Trophoblast cell (in vitro differentiated cells and primary cell): Measurements from ENCODE around the gene FKBP7.
"Not testable (repeated sequence)": the region's sequence is repeated elsewhere in the genome, so short reads cannot be mapped to it uniquely, and the experiment has no call there.

Experiments
- DNase-seq, 2 donors: peaks; one replicate each; pipeline ENCODE4 v3.0.0-alpha.2; 2016
- H2AFZ ChIP-seq: 2 replicates; pipeline ENCODE4 v1.6.1; 2013; ENCODE audit warnings: low read length, moderate library complexity, mild to moderate bottlenecking; ENCODE audit not compliant: insufficient read depth, poor library complexity
- H2AK5ac ChIP-seq: 2 replicates; pipeline ENCODE4 v1.6.1; 2013; ENCODE audit warnings: mild to moderate bottlenecking, low read length
- H2BK120ac ChIP-seq: 2 replicates; pipeline ENCODE4 v1.6.1; 2013; ENCODE audit warnings: low read length, mild to moderate bottlenecking, moderate library complexity; ENCODE audit not compliant: insufficient read depth, poor library complexity
- H2BK12ac ChIP-seq: 2 replicates; pipeline ENCODE4 v1.6.1; 2013; ENCODE audit warnings: mild to moderate bottlenecking, low read length, moderate library complexity
- H2BK5ac ChIP-seq: 2 replicates; pipeline ENCODE4 v1.6.1; 2013; ENCODE audit warnings: low read length, low read depth, moderate library complexity, mild to moderate bottlenecking; ENCODE audit not compliant: poor library complexity
- H3K14ac ChIP-seq: 2 replicates; pipeline ENCODE4 v1.6.1; 2013; ENCODE audit warnings: mild to moderate bottlenecking, low read length
- H3K18ac ChIP-seq: 2 replicates; pipeline ENCODE4 v1.6.1; 2013; ENCODE audit warnings: mild to moderate bottlenecking, low read length
- H3K23ac ChIP-seq: 2 replicates; pipeline ENCODE4 v1.6.1; 2013; ENCODE audit warnings: low read length
- H3K27ac ChIP-seq: 2 replicates; pipeline ENCODE4 v1.5.1; 2013; ENCODE audit warnings: low read depth, mild to moderate bottlenecking, inconsistent platforms, low read length, moderate library complexity
- H3K27me3 ChIP-seq: 2 replicates; pipeline ENCODE4 v1.6.1; 2013; ENCODE audit warnings: inconsistent platforms, mild to moderate bottlenecking, low read length, moderate library complexity; ENCODE audit not compliant: insufficient read depth
- H3K36me3 ChIP-seq, 2 experiments: 1 replicate in 1 of 2; 2 replicates in 1 of 2; pipeline ENCODE4 v1.6.1; 2013; ENCODE audit warnings: low read length in 2 of 2, mild to moderate bottlenecking in 2 of 2, moderate library complexity in 1 of 2; ENCODE audit not compliant: insufficient read depth in 2 of 2, control insufficient read depth in 1 of 2
- H3K4ac ChIP-seq: 2 replicates; pipeline ENCODE4 v1.6.1; 2013; ENCODE audit warnings: low read depth, mild to moderate bottlenecking, low read length, moderate library complexity
- H3K4me1 ChIP-seq, 2 experiments: 1 replicate in 1 of 2; 2 replicates in 1 of 2; pipeline ENCODE4 v1.6.1; 2013; ENCODE audit warnings: low read length in 2 of 2, mild to moderate bottlenecking in 2 of 2, moderate library complexity in 1 of 2; ENCODE audit not compliant: insufficient read depth in 2 of 2, control insufficient read depth in 1 of 2
- H3K4me2 ChIP-seq: 2 replicates; pipeline ENCODE4 v1.6.1; 2013; ENCODE audit warnings: inconsistent platforms, mild to moderate bottlenecking, low read length, moderate library complexity
- H3K4me3 ChIP-seq: 2 replicates; pipeline ENCODE4 v1.5.1; 2013; ENCODE audit warnings: mild to moderate bottlenecking, low read depth, low read length, inconsistent platforms
- H3K79me1 ChIP-seq: one replicate; pipeline ENCODE4 v1.6.1; 2013; ENCODE audit warnings: low read length
- H3K79me2 ChIP-seq: 2 replicates; pipeline ENCODE4 v1.6.1; 2013; ENCODE audit warnings: low read length, mild to moderate bottlenecking; ENCODE audit not compliant: control insufficient read depth, insufficient read depth, poor library complexity
- H3K9ac ChIP-seq: 2 replicates; pipeline ENCODE4 v1.6.1; 2013; ENCODE audit warnings: mild to moderate bottlenecking, low read length
- H3K9me3 ChIP-seq: 2 replicates; pipeline ENCODE4 v1.6.1; 2013; ENCODE audit warnings: low read depth, mild to moderate bottlenecking, control low read depth, inconsistent platforms, low read length; ENCODE audit not compliant: insufficient read depth
- H4K12ac ChIP-seq: 2 replicates; pipeline ENCODE4 v1.6.1; 2013; ENCODE audit warnings: low read depth, mild to moderate bottlenecking, low read length, moderate library complexity
- H4K8ac ChIP-seq: 2 replicates; pipeline ENCODE4 v1.6.1; 2013; ENCODE audit warnings: low read depth, mild to moderate bottlenecking, low read length, moderate library complexity
- H4K91ac ChIP-seq: one replicate; pipeline ENCODE4 v1.6.1; 2013; ENCODE audit warnings: low read depth, mild to moderate bottlenecking, low read length, moderate library complexity
- WGBS: extraction: QIAGEN DNeasy Blood & Tissue Kit; methylation state at CpG from one replicate; pipeline ENCODE4 v1.1.7; 2013; ENCODE audit warnings: missing lambda C conversion rate; ENCODE audit not compliant: insufficient read length, insufficient coverage; ENCODE audit errors: extremely low coverage; 5-methylcytosine and 5-hydroxymethylcytosine counted together

The FKBP7 gene

GRCh38 chr2:178525010-178525409, 46.6 kb upstream of the FKBP7 start:
- H2BK12ac ChIP-seq, H3K4ac ChIP-seq, H3K9ac ChIP-seq, H4K12ac ChIP-seq, H3K4me3 ChIP-seq, H3K18ac ChIP-seq, H3K27me3 ChIP-seq, H2BK5ac ChIP-seq, H3K27ac ChIP-seq, H3K79me1 ChIP-seq, H2AK5ac ChIP-seq, H2AFZ ChIP-seq, H3K4me2 ChIP-seq, H3K79me2 ChIP-seq, H3K36me3 ChIP-seq, H3K14ac ChIP-seq, H4K91ac ChIP-seq, H3K23ac ChIP-seq, H3K9me3 ChIP-seq, DNase-seq, H3K4me1 ChIP-seq, H2BK120ac ChIP-seq, H4K8ac ChIP-seq: not testable (repeated sequence)
- no CpG with 5 or more reads among the region's 5 CpGs for WGBS

GRCh38 chr2:178523596-178524134, 45.3 kb upstream of the FKBP7 start:
- Histone ChIP-seq H2BK5ac (no peak overlapping the region), H3K14ac (peak overlapping the region; percentile 49), H3K27me3 (no peaks in the 10 kb centered on the region), H3K18ac (no peak overlapping the region), H2AK5ac (no peak overlapping the region), H3K4me3 (peak overlapping the region; percentile 83), H3K23ac (no peak overlapping the region), H3K4me1 (peaks cover 0 to 3% of the 10 kb centered on the region in 2 experiments), H3K4ac (peak overlapping the region; percentile 2), H3K79me2 (peaks cover 2% of the 10 kb centered on the region), H3K9me3 (no peaks in the 10 kb centered on the region), H2BK12ac (no peak overlapping the region), H3K79me1 (peaks cover 2% of the 10 kb centered on the region), H3K9ac (peak overlapping the region; percentile 97), H3K4me2 (peak overlapping the region; percentile 68), H4K8ac (no peak overlapping the region), H2AFZ (no peak overlapping the region), H4K91ac (no peak overlapping the region), H2BK120ac (no peak overlapping the region), H4K12ac (peak overlapping the region; percentile 50), H3K27ac (no peak overlapping the region), H3K36me3 (peaks cover 0 to 2% of the 10 kb centered on the region in 2 experiments)
- no peak for DNase-seq
- WGBS = no CpG with 5 or more reads among the region's 8 CpGs

- H3K79me1 ChIP-seq = peaks cover 2% of the 10 kb centered on the region
- H3K36me3 ChIP-seq = peaks cover 0 to 4% of the 10 kb centered on the region in 2 experiments
- DNase-seq = peak; percentile 82 to 94
- H2BK120ac ChIP-seq = no peak overlapping the region
- peak overlapping the region; percentile 34 for H2BK5ac ChIP-seq
- peak overlapping the region; percentile 61 for H2AFZ ChIP-seq
- peak overlapping the region; percentile 65 for H3K18ac ChIP-seq
- WGBS = no CpG with 5 or more reads among the region's 25 CpGs
- peak overlapping the region; percentile 83 for H3K4me3 ChIP-seq
- peak overlapping the region; percentile 68 for H3K4me2 ChIP-seq
- peaks cover 2% of the 10 kb centered on the region for H3K79me2 ChIP-seq
- no peaks in the 10 kb centered on the region for H3K27me3 ChIP-seq
- peak overlapping the region; percentile 9 for H3K27ac ChIP-seq
- peaks cover 0 to 3% of the 10 kb centered on the region in 2 experiments for H3K4me1 ChIP-seq
- peak overlapping the region; percentile 15 for H4K91ac ChIP-seq
- H3K14ac ChIP-seq = peak overlapping the region; percentile 63
- H4K12ac ChIP-seq = peak overlapping the region; percentile 62
- no peak overlapping the region for H2AK5ac ChIP-seq
- no peak overlapping the region for H2BK12ac ChIP-seq
- H3K9me3 ChIP-seq = no peaks in the 10 kb centered on the region
- peak overlapping the region; percentile 97 for H3K9ac ChIP-seq
- no peak overlapping the region for H3K4ac ChIP-seq
- H4K8ac ChIP-seq = peak overlapping the region; percentile 82
- H3K23ac ChIP-seq = no peak overlapping the region
These were observed 44.7 kb upstream of the FKBP7 start for GRCh38 chr2:178522950-178523595.

GRCh38 chr2:178521304-178522150, 43.1 kb upstream of the FKBP7 start:
- no peak overlapping the region for H2BK12ac ChIP-seq
- peaks cover 0 to 3% of the 10 kb centered on the region in 2 experiments for H3K4me1 ChIP-seq
- H3K9ac ChIP-seq = no peak overlapping the region
- no peak overlapping the region for H3K4me3 ChIP-seq
- H3K36me3 ChIP-seq = peaks cover 2 to 5% of the 10 kb centered on the region in 2 experiments
- no peak overlapping the region for H2BK120ac ChIP-seq
- no CpG with 5 or more reads among the region's 11 CpGs for WGBS
- no peak overlapping the region for H3K4me2 ChIP-seq
- no peak overlapping the region for H3K18ac ChIP-seq
- no peak overlapping the region for H4K8ac ChIP-seq
- H3K79me1 ChIP-seq = peaks cover 2% of the 10 kb centered on the region
- H3K4ac ChIP-seq = no peak overlapping the region
- no peak overlapping the region for H2AFZ ChIP-seq
- H2AK5ac ChIP-seq = no peak overlapping the region
- H3K23ac ChIP-seq = no peak overlapping the region
- no peak overlapping the region for H3K14ac ChIP-seq
- no peak overlapping the region for H3K27ac ChIP-seq
- no peak overlapping the region for H2BK5ac ChIP-seq
- no peak overlapping the region for H4K12ac ChIP-seq
- no peak for DNase-seq
- no peaks in the 10 kb centered on the region for H3K27me3 ChIP-seq
- peaks cover 2% of the 10 kb centered on the region for H3K79me2 ChIP-seq
- H3K9me3 ChIP-seq = no peaks in the 10 kb centered on the region
- H4K91ac ChIP-seq = no peak overlapping the region
